Prostate gland (tissue), 2 donors: ENCODE results near the gene GRIN3B. TPM values are rescaled to one million over a fixed set of nuclear protein-coding genes. Genes with fewer than 3 reads are reported as not detected.

Source experiments
- DNase-seq: peaks from one replicate; pipeline ENCODE4 v3.0.0-alpha.2; 2019; ENCODE audit warnings: low spot score
- H3K27ac ChIP-seq, 2 donors: fragments of 200-600 bp; sonication (generic); 2 replicates each; pipeline ENCODE4 v1.5.1; 2017 to 2019
- H3K27me3 ChIP-seq: fragments of 200-600 bp; sonication (generic); replicated peaks from 2 replicates; pipeline ENCODE4 v1.5.1; 2019; ENCODE audit not compliant: insufficient read depth
- H3K36me3 ChIP-seq, 2 donors: fragments of 200-600 bp; sonication (generic); 1 replicate in 1 of 2; 2 replicates in 1 of 2; pipeline versions ENCODE4 v1.5.1 to v1.8.1; 2017 to 2019
- H3K4me1 ChIP-seq: fragments of 200-600 bp; sonication (generic); replicated peaks from 2 replicates; pipeline ENCODE4 v1.5.1; 2019
- H3K4me3 ChIP-seq, 2 donors: fragments of 200-600 bp; sonication (generic); 2 replicates each; pipeline ENCODE4 v1.5.1; 2017 to 2019
- H3K9me3 ChIP-seq: fragments of 200-600 bp; sonication (generic); 2 replicates; pipeline ENCODE4 v1.5.1; 2017
- POLR2A ChIP-seq: fragments of 450-650 bp; IDR thresholded peaks from one replicate; pipeline ENCODE4 v1.6.1; 2016; ENCODE audit warnings: antibody characterized with exemption, mild to moderate bottlenecking
- POLR2AphosphoS5 ChIP-seq: sonication (generic); formaldehyde crosslinking; IDR thresholded peaks from one replicate; pipeline ENCODE4 v1.6.1; 2017; ENCODE audit warnings: antibody characterized with exemption
- WGBS: methylation state at CpG from one replicate; pipeline ENCODE4 v1.1.5; 2018; 5-methylcytosine and 5-hydroxymethylcytosine counted together
- intact Hi-C: fragments of 100-400 bp; cut with DNase I; formaldehyde crosslinking; loops from one replicate; pipeline ENCODE4 v1.14.2; 2022
- total RNA-seq, 2 donors: library from RNA; depleted of rRNA; stranded (reverse); fragments of >200 nt; gene quantifications; one replicate each; pipeline ENCODE4 v1.1.0, GENCODE V29; 2016
- TF ChIP-seq, protein P1 (sequence below), 4 experiments: fragments of 200-600 bp in 2 of 4; fragments of 450-650 bp in 2 of 4; sonication (generic) in 2 of 4; IDR thresholded peaks; 1 replicate in 3 of 4; 2 replicates in 1 of 4; pipeline ENCODE4 v1.5.1; 2016 to 2019; ENCODE audit warnings: antibody characterized with exemption in 4 of 4, mild to moderate bottlenecking in 2 of 4, moderate library complexity in 2 of 4

The GRIN3B gene
- total RNA-seq, 2 donors from 2014 or later, result 0.34 TPM; not detected in 1

- TF ChIP-seq, protein P1, sequence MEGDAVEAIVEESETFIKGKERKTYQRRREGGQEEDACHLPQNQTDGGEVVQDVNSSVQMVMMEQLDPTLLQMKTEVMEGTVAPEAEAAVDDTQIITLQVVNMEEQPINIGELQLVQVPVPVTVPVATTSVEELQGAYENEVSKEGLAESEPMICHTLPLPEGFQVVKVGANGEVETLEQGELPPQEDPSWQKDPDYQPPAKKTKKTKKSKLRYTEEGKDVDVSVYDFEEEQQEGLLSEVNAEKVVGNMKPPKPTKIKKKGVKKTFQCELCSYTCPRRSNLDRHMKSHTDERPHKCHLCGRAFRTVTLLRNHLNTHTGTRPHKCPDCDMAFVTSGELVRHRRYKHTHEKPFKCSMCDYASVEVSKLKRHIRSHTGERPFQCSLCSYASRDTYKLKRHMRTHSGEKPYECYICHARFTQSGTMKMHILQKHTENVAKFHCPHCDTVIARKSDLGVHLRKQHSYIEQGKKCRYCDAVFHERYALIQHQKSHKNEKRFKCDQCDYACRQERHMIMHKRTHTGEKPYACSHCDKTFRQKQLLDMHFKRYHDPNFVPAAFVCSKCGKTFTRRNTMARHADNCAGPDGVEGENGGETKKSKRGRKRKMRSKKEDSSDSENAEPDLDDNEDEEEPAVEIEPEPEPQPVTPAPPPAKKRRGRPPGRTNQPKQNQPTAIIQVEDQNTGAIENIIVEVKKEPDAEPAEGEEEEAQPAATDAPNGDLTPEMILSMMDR (IDR thresholded peaks at IDR 0.05), result no peak
- TF ChIP-seq POLR2AphosphoS5, result no peak
- TF ChIP-seq POLR2A, result no peak
- Histone ChIP-seq H3K27ac (no peak overlapping the region), H3K36me3 (no peaks in the 10 kb centered on the region), H3K27me3 (no peaks in the 10 kb centered on the region), H3K9me3 (peaks cover 6% of the 10 kb centered on the region), H3K4me1 (no peaks in the 10 kb centered on the region), H3K4me3 (no peak overlapping the region)
- intact Hi-C loops, result no loop called here
- WGBS, result 63% methylated on average over 4 of the region's 5 CpGs
- DNase-seq, result no peak
Observed at GRCh38 chr19:1052349-1052975, 52.2 kb downstream of the GRIN3B start.

GRCh38 chr19:1053176-1054101 lies 53.2 kb downstream of the GRIN3B start:
- H3K9me3 ChIP-seq, result peaks cover 6% of the 10 kb centered on the region
- DNase-seq, result no peak
- intact Hi-C loops, result no loop called here
- no peaks in the 10 kb centered on the region for H3K36me3 ChIP-seq
- no peak overlapping the region for H3K27ac ChIP-seq
- no peaks in the 10 kb centered on the region for H3K27me3 ChIP-seq
- no peak overlapping the region for H3K4me3 ChIP-seq
- TF ChIP-seq POLR2A, result no peak
- TF ChIP-seq, protein P1 (IDR thresholded peaks at IDR 0.05), result no peak
- TF ChIP-seq POLR2AphosphoS5, result no peak
- no peaks in the 10 kb centered on the region for H3K4me1 ChIP-seq
- WGBS, result 90% methylated on average over 31 of the region's 31 CpGs

DNA sequence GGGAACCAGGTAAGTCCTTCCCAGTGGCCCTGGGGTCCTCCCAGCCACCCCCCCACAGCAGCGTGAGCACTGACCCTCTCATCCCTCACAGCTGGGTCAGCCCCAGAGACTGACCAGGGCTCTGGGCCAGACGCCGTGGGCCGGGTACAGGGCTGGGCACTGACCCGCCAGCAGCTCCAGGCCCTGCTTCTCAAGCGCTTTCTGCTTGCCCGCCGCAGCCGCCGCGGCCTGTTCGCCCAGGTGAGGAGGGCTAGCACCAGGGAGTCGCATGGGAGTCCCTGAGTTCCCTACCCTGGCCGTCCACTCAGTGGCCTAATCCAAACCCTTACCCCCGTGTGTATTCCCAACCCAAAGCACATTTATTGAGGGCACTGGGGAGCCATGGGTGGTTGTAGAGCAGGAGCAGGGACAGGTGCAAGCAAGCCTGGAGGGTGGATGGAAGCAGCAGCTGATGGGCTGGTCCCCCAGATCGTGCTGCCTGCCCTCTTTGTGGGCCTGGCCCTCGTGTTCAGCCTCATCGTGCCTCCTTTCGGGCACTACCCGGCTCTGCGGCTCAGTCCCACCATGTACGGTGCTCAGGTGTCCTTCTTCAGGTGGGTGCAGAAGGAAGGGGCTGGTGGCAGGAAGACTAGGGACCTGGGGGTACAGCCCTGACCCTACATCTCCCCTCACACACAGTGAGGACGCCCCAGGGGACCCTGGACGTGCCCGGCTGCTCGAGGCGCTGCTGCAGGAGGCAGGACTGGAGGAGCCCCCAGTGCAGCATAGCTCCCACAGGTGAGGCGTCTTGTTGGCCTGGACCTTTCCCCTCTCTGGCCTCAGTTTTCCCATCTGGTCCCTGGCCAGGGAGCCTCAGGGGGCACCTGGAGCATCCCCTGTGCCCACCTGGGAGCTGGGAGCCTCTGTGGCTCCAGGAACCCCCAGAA lies 54.1 kb downstream of the GRIN3B start:
- no peak overlapping the region for H3K27ac ChIP-seq
- no peaks in the 10 kb centered on the region for H3K36me3 ChIP-seq
- 96% methylated on average over 26 of the region's 28 CpGs for WGBS
- intact Hi-C loops, result no loop called here
- no peak for DNase-seq
- no peak overlapping the region for H3K4me3 ChIP-seq
- H3K27me3 ChIP-seq, result no peaks in the 10 kb centered on the region
- H3K9me3 ChIP-seq, result peaks cover 6% of the 10 kb centered on the region
- H3K4me1 ChIP-seq, result no peaks in the 10 kb centered on the region
- TF ChIP-seq POLR2A, result no peak
- TF ChIP-seq, protein P1 (IDR thresholded peaks at IDR 0.05), result no peak
- TF ChIP-seq POLR2AphosphoS5, result no peak

GRCh38 chr19:1055028-1055425 lies 54.8 kb downstream of the GRIN3B start:
- Histone ChIP-seq H3K36me3 (no peaks in the 10 kb centered on the region), H3K27me3 (no peaks in the 10 kb centered on the region), H3K4me1 (no peaks in the 10 kb centered on the region), H3K9me3 (peaks cover 6% of the 10 kb centered on the region), H3K27ac (no peak overlapping the region), H3K4me3 (no peak overlapping the region)
- WGBS, result 97% methylated on average over 14 of the region's 14 CpGs
- DNase-seq, result no peak
- intact Hi-C loops, result no loop called here
- TF ChIP-seq, protein P1 (IDR thresholded peaks at IDR 0.05), result no peak
- TF ChIP-seq POLR2AphosphoS5, result no peak
- no peak for TF ChIP-seq POLR2A
